HCT116 (cell line): ENCODE data around the gene NPHS1. TPM values are rescaled to one million over a fixed set of nuclear protein-coding genes. Genes with fewer than 3 reads are reported as not detected.

ENCODE experiments used
- ATAC-seq: fragments of 200-7000 bp; cut with Tn5 transposase; 2 replicates; pipeline ENCODE4 v1.9.1; 2020; ENCODE audit warnings: mild to moderate bottlenecking, moderate library complexity
- BruUV-seq: library from RNA; stranded (reverse); fragments of 400-500 nt; replicated peaks from 2 replicates; lab custom pipeline; 2021; lab: Mats Ljungman, UMichigan
- CTCF ChIA-PET: fragments of 300-600 bp; sonication (Branson Sonifier 250); formaldehyde crosslinking; loops from one replicate; lab custom pipeline; 2021; ENCODE audit warnings: antibody characterized with exemption; lab: Charles Lee
- POLR2A ChIA-PET: fragments of 300-600, 350-600 bp; sonication (Branson Sonifier 250); formaldehyde crosslinking; loops from one replicate; lab custom pipeline; 2021; ENCODE audit warnings: antibody characterized with exemption; lab: Charles Lee
- RAD21 ChIA-PET, 2 experiments: fragments of 300-600 bp; sonication (Branson Sonifier 250); formaldehyde crosslinking; loops; one replicate each; lab custom pipeline; 2023; ENCODE audit warnings: low total read pairs in 2 of 2; ENCODE audit not compliant: uncharacterized antibody in 2 of 2, unreplicated experiment in 2 of 2, low non-redundant PET in 1 of 2; lab: Charles Lee
- DNase-seq: peaks from one replicate; pipeline ENCODE4 v3.0.0-alpha.2; 2010; ENCODE audit warnings: low read depth, low spot score
- H2AFZ ChIP-seq: fragments of 200-600 bp; shearing (Covaris generic), sonication (generic); 2 replicates; pipeline ENCODE4 v1.6.1; 2017; ENCODE audit warnings: low read depth, mixed run types, mixed read lengths, antibody characterized with exemption, low read length; ENCODE audit not compliant: poor library complexity, severe bottlenecking
- H3K27ac ChIP-seq: 2 replicates; pipeline ENCODE4 v1.5.1; 2012; ENCODE audit warnings: low read depth, low read length
- H3K27me3 ChIP-seq: fragments of 200-600 bp; sonication (generic); 2 replicates; pipeline ENCODE4 v1.6.1; 2016; ENCODE audit warnings: mixed run types, low read length, mixed read lengths; ENCODE audit not compliant: insufficient read depth
- H3K36me3 ChIP-seq, 2 experiments: fragments of 200-500 bp in 1 of 2; fragments of 200-600 bp in 1 of 2; sonication (Bioruptor generic) in 1 of 2; sonication (generic) in 1 of 2; 2 replicates each; pipeline versions ENCODE4 v1.5.1 to v1.6.1; 2014 to 2016; ENCODE audit warnings: low read length in 2 of 2, inconsistent platforms in 1 of 2, mixed read lengths in 1 of 2, mixed run types in 1 of 2; ENCODE audit not compliant: insufficient read depth in 2 of 2, control insufficient read depth in 1 of 2
- H3K4me1 ChIP-seq, 2 experiments: fragments of 200-600 bp in 1 of 2; sonication (generic) in 1 of 2; 2 replicates each; pipeline versions ENCODE4 v1.5.1 to v1.6.1; 2012 to 2017; ENCODE audit warnings: low read length in 2 of 2, inconsistent platforms in 1 of 2, mild to moderate bottlenecking in 1 of 2, mixed read lengths in 1 of 2, mixed run types in 1 of 2, moderate library complexity in 1 of 2; ENCODE audit not compliant: insufficient read depth in 2 of 2, control insufficient read depth in 1 of 2
- H3K4me2 ChIP-seq: fragments of 200-600 bp; sonication (generic); 2 replicates; pipeline ENCODE4 v1.6.1; 2017; ENCODE audit warnings: mixed run types, low read length, mixed read lengths
- H3K4me3 ChIP-seq, 2 experiments: fragments of 200-600 bp in 1 of 2; sonication (generic) in 1 of 2; replicated peaks in 1 of 2; 2 replicates each; pipeline ENCODE4 v1.5.1; 2011 to 2016; ENCODE audit warnings: low read length in 2 of 2, control low read depth in 1 of 2, low read depth in 1 of 2, mild to moderate bottlenecking in 1 of 2, mixed read lengths in 1 of 2, mixed run types in 1 of 2
- H3K79me2 ChIP-seq: fragments of 200-600 bp; sonication (generic); 2 replicates; pipeline ENCODE4 v1.6.1; 2017; ENCODE audit warnings: mild to moderate bottlenecking, mixed run types, low read length, moderate library complexity, mixed read lengths; ENCODE audit not compliant: insufficient read depth
- H3K9ac ChIP-seq: fragments of 200-600 bp; sonication (generic); 2 replicates; pipeline ENCODE4 v1.6.1; 2016; ENCODE audit warnings: low read length, mixed read lengths
- H3K9me2 ChIP-seq: fragments of 200-600 bp; sonication (generic), shearing (Covaris generic); 2 replicates; pipeline ENCODE4 v1.6.1; 2017; ENCODE audit warnings: mixed run types, mild to moderate bottlenecking, moderate library complexity; ENCODE audit not compliant: insufficient read depth
- H3K9me3 ChIP-seq, 2 experiments: fragments of 200-500 bp in 1 of 2; fragments of 200-600 bp in 1 of 2; sonication (Bioruptor generic) in 1 of 2; sonication (generic) in 1 of 2; 2 replicates each; pipeline ENCODE4 v1.6.1; 2014 to 2017; ENCODE audit warnings: low read length in 2 of 2, mixed read lengths in 2 of 2, inconsistent platforms in 1 of 2, low read depth in 1 of 2, mild to moderate bottlenecking in 1 of 2, mixed run types in 1 of 2, moderate library complexity in 1 of 2; ENCODE audit not compliant: control insufficient read depth in 1 of 2, insufficient read depth in 1 of 2
- H4K20me1 ChIP-seq: fragments of 200-600 bp; sonication (generic), shearing (Covaris generic); 2 replicates; pipeline ENCODE4 v1.6.1; 2017; ENCODE audit warnings: mixed run types, mild to moderate bottlenecking, moderate library complexity; ENCODE audit not compliant: insufficient read depth
- ATF3 ChIP-seq: IDR thresholded peaks from 2 replicates; pipeline ENCODE4 v1.6.1; 2012
- CBX3 ChIP-seq: IDR thresholded peaks from 2 replicates; pipeline ENCODE4 v1.6.1; 2012; ENCODE audit warnings: low read depth
- CEBPB ChIP-seq: IDR thresholded peaks from 2 replicates; pipeline ENCODE4 v1.6.1; 2012; ENCODE audit warnings: low read depth
- CTCF ChIP-seq, 3 experiments: fragments of 200-600 bp in 1 of 3; sonication (generic) in 1 of 3; IDR thresholded peaks in 2 of 3; conservative IDR thresholded peaks in 1 of 3; 2 replicates each; pipeline ENCODE4 v1.5.1; 2012 to 2017; ENCODE audit warnings: low read depth in 2 of 3, low read length in 2 of 3, antibody characterized with exemption in 1 of 3, borderline replicate concordance in 1 of 3, control low read depth in 1 of 3, mild to moderate bottlenecking in 1 of 3, mixed read lengths in 1 of 3, mixed run types in 1 of 3, moderate library complexity in 1 of 3; ENCODE audit not compliant: insufficient read depth in 1 of 3
- EGR1 ChIP-seq: IDR thresholded peaks from 2 replicates; pipeline ENCODE4 v1.6.1; 2012; ENCODE audit warnings: low read depth
- ELF1 ChIP-seq: IDR thresholded peaks from 2 replicates; pipeline ENCODE4 v1.6.1; 2012; ENCODE audit warnings: low read depth, borderline replicate concordance
- EZH2 ChIP-seq: fragments of 200-600 bp; sonication (generic); IDR thresholded peaks from 2 replicates; pipeline ENCODE4 v1.6.1; 2017; ENCODE audit warnings: antibody characterized with exemption, mixed run types
- EZH2phosphoT487 ChIP-seq: fragments of 200-600 bp; IDR thresholded peaks from 2 replicates; pipeline ENCODE4 v1.6.1; 2018; ENCODE audit warnings: antibody characterized with exemption, borderline replicate concordance
- POLR2AphosphoS5 ChIP-seq: IDR thresholded peaks from 2 replicates; pipeline ENCODE4 v1.6.1; 2011; ENCODE audit warnings: mild to moderate bottlenecking, low read depth, low read length, moderate library complexity
- RAD21 ChIP-seq: IDR thresholded peaks from 2 replicates; pipeline ENCODE4 v1.6.1; 2012; ENCODE audit warnings: low read depth, mild to moderate bottlenecking
- REST ChIP-seq: IDR thresholded peaks from 2 replicates; pipeline ENCODE4 v1.6.1; 2012; ENCODE audit warnings: low read depth
- SP1 ChIP-seq: IDR thresholded peaks from 2 replicates; pipeline ENCODE4 v1.6.1; 2012; ENCODE audit warnings: low read depth
- SRF ChIP-seq: IDR thresholded peaks from 2 replicates; pipeline ENCODE4 v1.6.1; 2012; ENCODE audit warnings: low read depth
- YY1 ChIP-seq: IDR thresholded peaks from 2 replicates; pipeline ENCODE4 v1.6.1; 2011; ENCODE audit warnings: low read length, low read depth, moderate library complexity, mild to moderate bottlenecking; ENCODE audit not compliant: insufficient replicate concordance; ENCODE audit errors: extremely low read depth
- ZBTB33 ChIP-seq: IDR thresholded peaks from 2 replicates; pipeline ENCODE4 v1.6.1; 2011; ENCODE audit warnings: mild to moderate bottlenecking, low read length, moderate library complexity; ENCODE audit not compliant: insufficient replicate concordance; ENCODE audit errors: extremely low read depth
- ZFX ChIP-seq: fragments of 450-650 bp; IDR thresholded peaks from 2 replicates; pipeline ENCODE4 v1.6.1; 2017
- intact Hi-C: fragments of 100-400 bp; cut with micrococcal nuclease; formaldehyde crosslinking; loops from 2 replicates; pipeline ENCODE4 v1.10.0; 2022
- total RNA-seq: library from RNA; stranded (reverse); gene quantifications from one replicate; pipeline ENCODE4 v1.2.1, GENCODE V29; 2021; ENCODE audit not compliant: unreplicated experiment

NPHS1 gene
- total RNA-seq, 1 experiment from 2014 or later: 0.57 TPM

GRCh38 chr19:35889370-35890112, 37.2 kb upstream of the NPHS1 start:
- Histone ChIP-seq H4K20me1 (no peaks in the 10 kb centered on the region), H3K36me3 (peaks cover 24 to 40% of the 10 kb centered on the region in 2 experiments; a peak in 3 of 4 replicates), H3K4me1 (no peaks in the 10 kb centered on the region), H2AFZ (no peak overlapping the region), H3K79me2 (no peaks in the 10 kb centered on the region)
- no peak for TF ChIP-seq YY1
- no peak for TF ChIP-seq ATF3
- no peak for TF ChIP-seq EZH2phosphoT487
- no peak for TF ChIP-seq ZFX
- no peak for TF ChIP-seq CEBPB
- TF ChIP-seq CBX3: no peak
- no peak for TF ChIP-seq SRF
- TF ChIP-seq ZBTB33: no peak
- TF ChIP-seq EGR1: no peak
- no peak for TF ChIP-seq POLR2AphosphoS5
- no peak for TF ChIP-seq RAD21
- no peak for TF ChIP-seq ELF1
- TF ChIP-seq EZH2: no peak
- TF ChIP-seq SP1: no peak
- TF ChIP-seq CTCF (IDR thresholded peaks at IDR 0.05 in 2 of 3, conservative IDR thresholded peaks at IDR 0.05 in 1 of 3; ENCODE audit: borderline replicate concordance in 1 of 3, insufficient read depth in 1 of 3, low read depth in 2 of 3, low read length in 2 of 3): no peak
- no peak for TF ChIP-seq REST
- TF ChIP-seq, all 23 proteins: peak for 0
- DNase-seq (no peak), ATAC-seq (peak; percentile 34; the same call in 1 of the 2 replicates)
- no peak overlapping the region for H3K27ac ChIP-seq
- POLR2A ChIA-PET: no interaction called here
- BruUV-seq: no TSS peak
- no peaks in the 10 kb centered on the region for H3K9me3 ChIP-seq
- RAD21 ChIA-PET: no interaction called here
- no peaks in the 10 kb centered on the region for H3K27me3 ChIP-seq
- H3K9me2 ChIP-seq: no peaks in the 10 kb centered on the region
- intact Hi-C loops: loop anchor here (10.0 kb wide), 1 partner anchor 165 kb away; the partner anchor contains the start of genes THAP8 and WDR62
- H3K4me3 ChIP-seq: no peak overlapping the region
- CTCF ChIA-PET: interaction anchor here (1.4 kb wide), 1 partner anchor 43 kb away, joined by 3 read pairs; no protein-coding TSS in a partner anchor
- H3K4me2 ChIP-seq: no peak overlapping the region
- no peak overlapping the region for H3K9ac ChIP-seq
